RWPE2 (cell line): ENCODE data around the gene CNOT8.
"Not testable (repeated sequence)": the region's sequence is repeated elsewhere in the genome, so short reads cannot be mapped to it uniquely, and the experiment has no call there.

Experiments
- ATAC-seq: fragments of 200-7000 bp; cut with Tn5 transposase; 3 replicates; pipeline ENCODE4 v1.9.1; 2021; ENCODE audit warnings: low read depth
- DNase-seq: peaks from one replicate; pipeline ENCODE4 v3.0.0-alpha.2; 2020; ENCODE audit warnings: low spot score
- H3K27ac ChIP-seq: fragments of 450-650 bp; 2 replicates; pipeline ENCODE4 v1.5.1; 2017; ENCODE audit warnings: mild to moderate bottlenecking; ENCODE audit not compliant: poor library complexity, severe bottlenecking
- H3K27me3 ChIP-seq: fragments of 250-450 bp; sonication (Bioruptor Pico); 2 replicates; pipeline ENCODE4 v1.5.1; 2021; ENCODE audit warnings: mild to moderate bottlenecking, moderate library complexity; ENCODE audit not compliant: insufficient read depth, poor library complexity, severe bottlenecking
- H3K36me3 ChIP-seq: fragments of 250-450 bp; sonication (Bioruptor Pico); 2 replicates; pipeline ENCODE4 v1.5.1; 2020; ENCODE audit warnings: low read depth, mild to moderate bottlenecking, moderate library complexity
- H3K4me1 ChIP-seq: fragments of 250-450 bp; sonication (Bioruptor Pico); 2 replicates; pipeline ENCODE4 v1.5.1; 2021; ENCODE audit warnings: mild to moderate bottlenecking, moderate library complexity; ENCODE audit not compliant: insufficient read depth, poor library complexity, severe bottlenecking
- H3K4me3 ChIP-seq: fragments of 250-450 bp; sonication (Bioruptor Pico); 2 replicates; pipeline ENCODE4 v1.5.1; 2021; ENCODE audit warnings: mild to moderate bottlenecking, moderate library complexity; ENCODE audit not compliant: severe bottlenecking
- H3K9me3 ChIP-seq: fragments of 250-450 bp; sonication (Bioruptor Pico); 2 replicates; pipeline ENCODE4 v1.5.1; 2021; ENCODE audit warnings: mild to moderate bottlenecking, moderate library complexity; ENCODE audit not compliant: severe bottlenecking
- TF ChIP-seq, protein P1 (sequence below): fragments of 450-650 bp; IDR thresholded peaks from one replicate; pipeline ENCODE4 v1.5.1; 2017; ENCODE audit warnings: mild to moderate bottlenecking, moderate library complexity; ENCODE audit not compliant: poor library complexity, severe bottlenecking

The CNOT8 gene

GRCh38 chr5:154831451-154831850 is 27.0 kb upstream of the CNOT8 start:
- Histone ChIP-seq H3K4me1 (peaks cover 54% of the 10 kb centered on the region), H3K4me3 (no peak overlapping the region), H3K36me3 (no peaks in the 10 kb centered on the region; the same call in 1 of the 2 replicates)

DNA sequence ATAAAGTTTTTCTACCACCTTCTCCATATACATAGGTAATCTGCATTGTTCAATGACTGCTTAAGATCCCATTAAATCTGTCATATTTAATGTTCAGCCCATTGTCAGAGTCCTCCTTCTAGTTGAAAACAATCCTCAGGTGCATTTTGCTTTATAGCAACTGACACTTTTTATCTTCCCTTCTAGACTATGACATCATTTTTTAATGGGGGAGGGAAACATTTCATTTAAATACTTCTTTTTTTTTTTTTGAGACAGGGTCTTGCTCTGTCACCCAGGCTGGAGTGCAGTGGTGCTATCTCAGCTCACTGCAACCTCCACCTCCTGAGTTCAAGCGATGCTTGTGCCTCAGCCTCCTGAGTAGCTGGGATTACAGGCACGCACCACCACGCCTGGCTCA is 25.6 kb upstream of the CNOT8 start:
- ATAC-seq, H3K27me3 ChIP-seq, H3K9me3 ChIP-seq, H3K4me3 ChIP-seq, DNase-seq, H3K36me3 ChIP-seq, H3K27ac ChIP-seq: not testable (repeated sequence)
- peaks cover 54% of the 10 kb centered on the region for H3K4me1 ChIP-seq

More at GRCh38 chr5:154831451-154831850, 27.0 kb upstream of the CNOT8 start:
- DNase-seq (no peak), ATAC-seq (no peak)
- no peaks in the 10 kb centered on the region for H3K9me3 ChIP-seq
- TF ChIP-seq, protein P1, sequence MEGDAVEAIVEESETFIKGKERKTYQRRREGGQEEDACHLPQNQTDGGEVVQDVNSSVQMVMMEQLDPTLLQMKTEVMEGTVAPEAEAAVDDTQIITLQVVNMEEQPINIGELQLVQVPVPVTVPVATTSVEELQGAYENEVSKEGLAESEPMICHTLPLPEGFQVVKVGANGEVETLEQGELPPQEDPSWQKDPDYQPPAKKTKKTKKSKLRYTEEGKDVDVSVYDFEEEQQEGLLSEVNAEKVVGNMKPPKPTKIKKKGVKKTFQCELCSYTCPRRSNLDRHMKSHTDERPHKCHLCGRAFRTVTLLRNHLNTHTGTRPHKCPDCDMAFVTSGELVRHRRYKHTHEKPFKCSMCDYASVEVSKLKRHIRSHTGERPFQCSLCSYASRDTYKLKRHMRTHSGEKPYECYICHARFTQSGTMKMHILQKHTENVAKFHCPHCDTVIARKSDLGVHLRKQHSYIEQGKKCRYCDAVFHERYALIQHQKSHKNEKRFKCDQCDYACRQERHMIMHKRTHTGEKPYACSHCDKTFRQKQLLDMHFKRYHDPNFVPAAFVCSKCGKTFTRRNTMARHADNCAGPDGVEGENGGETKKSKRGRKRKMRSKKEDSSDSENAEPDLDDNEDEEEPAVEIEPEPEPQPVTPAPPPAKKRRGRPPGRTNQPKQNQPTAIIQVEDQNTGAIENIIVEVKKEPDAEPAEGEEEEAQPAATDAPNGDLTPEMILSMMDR = no peak
- H3K27ac ChIP-seq = peak overlapping the region; percentile 90
- H3K27me3 ChIP-seq = no peaks in the 10 kb centered on the region

DNA sequence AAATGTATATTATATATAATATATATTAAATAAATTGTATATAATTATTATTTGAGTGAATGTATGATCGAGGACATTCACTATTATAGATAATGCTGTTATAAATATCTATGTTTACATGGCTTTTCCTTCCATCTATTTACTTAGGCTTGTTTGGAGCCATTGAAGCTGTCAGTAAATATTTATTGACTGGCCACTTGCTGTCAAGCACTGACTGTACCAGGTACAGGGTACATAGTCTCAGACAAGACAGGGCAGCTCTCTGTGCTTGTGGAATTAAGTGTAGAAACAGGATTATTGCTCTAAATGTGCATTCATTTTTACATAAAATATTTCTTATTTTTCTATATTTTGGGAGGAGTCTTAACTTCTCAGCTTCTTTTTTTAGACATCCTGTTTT is 24.4 kb upstream of the CNOT8 start:
- Histone ChIP-seq H3K4me3 (no peak overlapping the region), H3K27ac (peak overlapping the region; percentile 70), H3K9me3 (no peaks in the 10 kb centered on the region), H3K27me3 (no peaks in the 10 kb centered on the region), H3K36me3 (no peaks in the 10 kb centered on the region), H3K4me1 (peaks cover 42% of the 10 kb centered on the region)
- TF ChIP-seq, protein P1 = no peak
- no peak for ATAC-seq
- DNase-seq = no peak

DNA sequence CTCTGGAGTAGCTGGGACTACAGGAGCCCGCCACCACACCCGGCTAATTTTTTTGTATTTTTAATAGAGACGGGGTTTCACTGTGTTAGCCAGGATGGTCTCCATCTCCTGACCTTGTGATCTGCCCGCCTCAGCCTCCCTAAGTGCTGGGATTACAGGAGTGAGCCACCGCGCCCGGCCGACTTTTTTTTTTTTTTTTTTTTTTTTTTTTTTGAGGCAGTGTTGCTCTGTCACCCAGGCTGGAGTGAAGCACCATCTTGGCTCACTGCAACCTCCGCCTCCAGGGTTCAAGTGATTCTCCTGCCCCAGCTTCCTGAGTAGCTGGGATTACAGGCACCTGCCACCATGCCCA is 22.8 kb upstream of the CNOT8 start:
- not testable (repeated sequence) for H3K27me3 ChIP-seq, H3K9me3 ChIP-seq, H3K4me3 ChIP-seq, H3K36me3 ChIP-seq, ATAC-seq, DNase-seq
- Histone ChIP-seq H3K4me1 (peaks cover 26% of the 10 kb centered on the region), H3K27ac (peak overlapping the region; percentile 70)

GRCh38 chr5:154836225-154836624 is 22.2 kb upstream of the CNOT8 start:
- peaks cover 22% of the 10 kb centered on the region for H3K4me1 ChIP-seq
- H3K9me3 ChIP-seq = no peaks in the 10 kb centered on the region
- ATAC-seq = no peak
- H3K27ac ChIP-seq = peak overlapping the region; percentile 70
- DNase-seq = no peak
- no peak overlapping the region for H3K4me3 ChIP-seq
- no peaks in the 10 kb centered on the region for H3K36me3 ChIP-seq
- TF ChIP-seq, protein P1 = no peak
- H3K27me3 ChIP-seq = no peaks in the 10 kb centered on the region

- no peak for ATAC-seq
- no peaks in the 10 kb centered on the region for H3K27me3 ChIP-seq
- no peak overlapping the region for H3K4me3 ChIP-seq
- peaks cover 22% of the 10 kb centered on the region for H3K4me1 ChIP-seq
- no peaks in the 10 kb centered on the region for H3K9me3 ChIP-seq
- DNase-seq = no peak
- TF ChIP-seq, protein P1 = no peak
- H3K36me3 ChIP-seq = no peaks in the 10 kb centered on the region
- no peak overlapping the region for H3K27ac ChIP-seq
Observed at GRCh38 chr5:154837009-154837901, 21.2 kb upstream of the CNOT8 start.
